ENCODE data around the gene ASPG. TPM values are rescaled to one million over a fixed set of nuclear protein-coding genes. Genes with fewer than 3 reads are reported as not detected.

ASPG gene
- total RNA-seq, 2 donors from 2014 or later = 0.14 to 0.35 TPM

GRCh38 chr14:104104076-104104901 lies 18.8 kb downstream of the ASPG start:
- Histone ChIP-seq H3K9me3 (no peaks in the 10 kb centered on the region), H3K4me1 (ENCODE audit: control insufficient read depth in 1 of 2, low read depth in 2 of 2) (no peaks in the 10 kb centered on the region), H3K36me3 (no peaks in the 10 kb centered on the region), H3K27me3 (replicated peaks; ENCODE audit: insufficient read depth) (no peaks in the 10 kb centered on the region), H3K27ac (no peak overlapping the region), H3K4me3 (no peak overlapping the region)
- TF ChIP-seq, protein P1, sequence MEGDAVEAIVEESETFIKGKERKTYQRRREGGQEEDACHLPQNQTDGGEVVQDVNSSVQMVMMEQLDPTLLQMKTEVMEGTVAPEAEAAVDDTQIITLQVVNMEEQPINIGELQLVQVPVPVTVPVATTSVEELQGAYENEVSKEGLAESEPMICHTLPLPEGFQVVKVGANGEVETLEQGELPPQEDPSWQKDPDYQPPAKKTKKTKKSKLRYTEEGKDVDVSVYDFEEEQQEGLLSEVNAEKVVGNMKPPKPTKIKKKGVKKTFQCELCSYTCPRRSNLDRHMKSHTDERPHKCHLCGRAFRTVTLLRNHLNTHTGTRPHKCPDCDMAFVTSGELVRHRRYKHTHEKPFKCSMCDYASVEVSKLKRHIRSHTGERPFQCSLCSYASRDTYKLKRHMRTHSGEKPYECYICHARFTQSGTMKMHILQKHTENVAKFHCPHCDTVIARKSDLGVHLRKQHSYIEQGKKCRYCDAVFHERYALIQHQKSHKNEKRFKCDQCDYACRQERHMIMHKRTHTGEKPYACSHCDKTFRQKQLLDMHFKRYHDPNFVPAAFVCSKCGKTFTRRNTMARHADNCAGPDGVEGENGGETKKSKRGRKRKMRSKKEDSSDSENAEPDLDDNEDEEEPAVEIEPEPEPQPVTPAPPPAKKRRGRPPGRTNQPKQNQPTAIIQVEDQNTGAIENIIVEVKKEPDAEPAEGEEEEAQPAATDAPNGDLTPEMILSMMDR (IDR thresholded peaks at IDR 0.05) = no peak
- ATAC-seq (ENCODE audit: insufficient number of reproducible peaks, low FRiP score, low read depth) (no peak), DNase-seq (ENCODE audit: low spot score) (no peak)

DNA sequence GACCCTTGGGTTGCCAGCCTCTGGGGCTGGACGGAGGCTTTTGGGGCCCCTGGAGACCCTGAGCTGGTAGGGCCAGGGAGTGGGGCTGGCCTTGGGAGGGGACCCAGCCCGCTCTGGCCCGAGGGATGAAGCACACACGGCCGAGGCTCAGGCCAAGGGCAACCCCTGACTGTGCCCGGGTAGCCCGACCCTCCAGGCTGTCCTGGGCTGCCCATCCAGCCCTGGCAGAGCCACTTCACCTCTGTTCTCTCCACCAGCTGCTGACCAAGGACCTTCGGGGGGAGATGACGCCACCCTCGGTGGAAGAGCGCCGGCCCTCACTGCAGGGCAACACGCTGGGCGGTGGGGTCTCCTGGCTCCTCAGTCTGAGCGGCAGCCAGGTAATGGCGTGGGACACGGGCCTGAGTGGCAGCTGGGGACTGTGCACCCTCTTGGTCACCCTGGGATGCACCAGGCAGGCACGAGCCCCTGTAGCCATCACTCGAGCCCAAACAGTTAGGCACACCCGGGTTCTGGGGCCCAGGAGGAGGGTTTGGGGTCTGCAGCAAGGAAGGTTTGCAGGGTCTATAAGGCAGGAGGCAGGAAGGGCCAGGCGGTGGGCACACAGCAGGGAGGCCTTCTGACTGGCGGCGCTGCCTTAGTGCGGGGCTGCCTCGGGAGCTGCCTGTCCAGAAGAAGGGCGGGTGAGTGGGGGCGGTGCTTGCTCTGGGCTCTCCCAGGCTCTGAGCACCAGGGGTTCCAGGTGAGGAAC lies 19.7 kb downstream of the ASPG start:
- DNase-seq (ENCODE audit: low spot score) (no peak), ATAC-seq (ENCODE audit: insufficient number of reproducible peaks, low FRiP score, low read depth) (no peak)
- TF ChIP-seq, protein P1 (IDR thresholded peaks at IDR 0.05) = no peak
- no peak overlapping the region for H3K27ac ChIP-seq
- no peaks in the 10 kb centered on the region for H3K4me1 ChIP-seq (ENCODE audit: control insufficient read depth in 1 of 2, low read depth in 2 of 2)
- H3K9me3 ChIP-seq = no peaks in the 10 kb centered on the region
- no peaks in the 10 kb centered on the region for H3K36me3 ChIP-seq
- no peak overlapping the region for H3K4me3 ChIP-seq
- H3K27me3 ChIP-seq (replicated peaks; ENCODE audit: insufficient read depth) = no peaks in the 10 kb centered on the region

GRCh38 chr14:104105822-104106470 lies 20.4 kb downstream of the ASPG start:
- Histone ChIP-seq H3K4me1 (ENCODE audit: control insufficient read depth in 1 of 2, low read depth in 2 of 2) (no peaks in the 10 kb centered on the region), H3K27ac (no peak overlapping the region), H3K36me3 (no peaks in the 10 kb centered on the region), H3K4me3 (no peak overlapping the region), H3K9me3 (no peaks in the 10 kb centered on the region), H3K27me3 (replicated peaks; ENCODE audit: insufficient read depth) (no peaks in the 10 kb centered on the region)
- DNase-seq (ENCODE audit: low spot score) (no peak), ATAC-seq (ENCODE audit: insufficient number of reproducible peaks, low FRiP score, low read depth) (no peak)
- TF ChIP-seq, protein P1 (IDR thresholded peaks at IDR 0.05) = no peak

- no peaks in the 10 kb centered on the region for H3K9me3 ChIP-seq
- no peak overlapping the region for H3K4me3 ChIP-seq
- TF ChIP-seq, protein P1 (IDR thresholded peaks at IDR 0.05) = no peak
- no peak overlapping the region for H3K27ac ChIP-seq
- ATAC-seq (ENCODE audit: insufficient number of reproducible peaks, low FRiP score, low read depth) (no peak), DNase-seq (ENCODE audit: low spot score) (no peak)
- no peaks in the 10 kb centered on the region for H3K4me1 ChIP-seq (ENCODE audit: control insufficient read depth in 1 of 2, low read depth in 2 of 2)
- H3K36me3 ChIP-seq = no peaks in the 10 kb centered on the region
- no peaks in the 10 kb centered on the region for H3K27me3 ChIP-seq (replicated peaks; ENCODE audit: insufficient read depth)
Observed at GRCh38 chr14:104106471-104106991, 21.0 kb downstream of the ASPG start.

Data from thoracic aorta (tissue), 2 donors.